ENCODE data around the gene NTRK2.

The NTRK2 gene

GRCh38 chr9:84832453-84832852 lies 162.9 kb downstream of the NTRK2 start:
- no peaks in the 10 kb centered on the region for H4K20me1 ChIP-seq (ENCODE audit: control insufficient read depth, insufficient read depth, low read depth, low read length)
- H3K27me3 ChIP-seq (ENCODE audit: control insufficient read depth, low read length), result no peaks in the 10 kb centered on the region
- H3F3A ChIP-seq (ENCODE audit: control insufficient read depth, insufficient read depth), result no peaks in the 10 kb centered on the region
- no peaks in the 10 kb centered on the region for H3K4me1 ChIP-seq (ENCODE audit: control insufficient read depth, low read length)
- H3K27ac ChIP-seq (ENCODE audit: low read depth, low read length), result no peak overlapping the region
- H3K9me3 ChIP-seq (ENCODE audit: control insufficient read depth, insufficient read depth, low read length), result no peaks in the 10 kb centered on the region
- TF ChIP-seq, protein P1, sequence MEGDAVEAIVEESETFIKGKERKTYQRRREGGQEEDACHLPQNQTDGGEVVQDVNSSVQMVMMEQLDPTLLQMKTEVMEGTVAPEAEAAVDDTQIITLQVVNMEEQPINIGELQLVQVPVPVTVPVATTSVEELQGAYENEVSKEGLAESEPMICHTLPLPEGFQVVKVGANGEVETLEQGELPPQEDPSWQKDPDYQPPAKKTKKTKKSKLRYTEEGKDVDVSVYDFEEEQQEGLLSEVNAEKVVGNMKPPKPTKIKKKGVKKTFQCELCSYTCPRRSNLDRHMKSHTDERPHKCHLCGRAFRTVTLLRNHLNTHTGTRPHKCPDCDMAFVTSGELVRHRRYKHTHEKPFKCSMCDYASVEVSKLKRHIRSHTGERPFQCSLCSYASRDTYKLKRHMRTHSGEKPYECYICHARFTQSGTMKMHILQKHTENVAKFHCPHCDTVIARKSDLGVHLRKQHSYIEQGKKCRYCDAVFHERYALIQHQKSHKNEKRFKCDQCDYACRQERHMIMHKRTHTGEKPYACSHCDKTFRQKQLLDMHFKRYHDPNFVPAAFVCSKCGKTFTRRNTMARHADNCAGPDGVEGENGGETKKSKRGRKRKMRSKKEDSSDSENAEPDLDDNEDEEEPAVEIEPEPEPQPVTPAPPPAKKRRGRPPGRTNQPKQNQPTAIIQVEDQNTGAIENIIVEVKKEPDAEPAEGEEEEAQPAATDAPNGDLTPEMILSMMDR (IDR thresholded peaks at IDR 0.05; ENCODE audit: low read depth, low read length, poor library complexity, severe bottlenecking), result no peak
- TF ChIP-seq EZH2phosphoT487 (IDR thresholded peaks at IDR 0.05; ENCODE audit: borderline replicate concordance, low read length), result no peak
- H3K36me3 ChIP-seq (ENCODE audit: control insufficient read depth, low read length), result no peaks in the 10 kb centered on the region
- no peaks in the 10 kb centered on the region for H3K9me2 ChIP-seq (replicated peaks; ENCODE audit: control insufficient read depth, low read length)
- H3K4me3 ChIP-seq (ENCODE audit: low read length), result no peak overlapping the region
- no peak overlapping the region for H3K4me2 ChIP-seq (ENCODE audit: low read length)
- H3K79me2 ChIP-seq (ENCODE audit: control insufficient read depth, low read length), result no peaks in the 10 kb centered on the region

GRCh38 chr9:84834426-84834825 lies 164.9 kb downstream of the NTRK2 start:
- Histone ChIP-seq H3K9me3 (ENCODE audit: control insufficient read depth, insufficient read depth, low read length) (no peaks in the 10 kb centered on the region), H3F3A (ENCODE audit: control insufficient read depth, insufficient read depth) (no peaks in the 10 kb centered on the region), H3K36me3 (ENCODE audit: control insufficient read depth, low read length) (no peaks in the 10 kb centered on the region), H3K4me2 (ENCODE audit: low read length) (no peak overlapping the region), H3K27ac (ENCODE audit: low read depth, low read length) (no peak overlapping the region), H3K79me2 (ENCODE audit: control insufficient read depth, low read length) (no peaks in the 10 kb centered on the region), H3K9me2 (replicated peaks; ENCODE audit: control insufficient read depth, low read length) (no peaks in the 10 kb centered on the region), H4K20me1 (ENCODE audit: control insufficient read depth, insufficient read depth, low read depth, low read length) (no peaks in the 10 kb centered on the region), H3K4me3 (ENCODE audit: low read length) (no peak overlapping the region), H3K4me1 (ENCODE audit: control insufficient read depth, low read length) (no peaks in the 10 kb centered on the region), H3K27me3 (ENCODE audit: control insufficient read depth, low read length) (no peaks in the 10 kb centered on the region)
- no peak for TF ChIP-seq EZH2phosphoT487 (IDR thresholded peaks at IDR 0.05; ENCODE audit: borderline replicate concordance, low read length)
- TF ChIP-seq, protein P1 (IDR thresholded peaks at IDR 0.05; ENCODE audit: low read depth, low read length, poor library complexity, severe bottlenecking), result no peak

- Histone ChIP-seq H3K4me3 (ENCODE audit: low read length) (no peak overlapping the region), H3K4me2 (ENCODE audit: low read length) (no peak overlapping the region), H3K36me3 (ENCODE audit: control insufficient read depth, low read length) (no peaks in the 10 kb centered on the region), H4K20me1 (ENCODE audit: control insufficient read depth, insufficient read depth, low read depth, low read length) (no peaks in the 10 kb centered on the region), H3K79me2 (ENCODE audit: control insufficient read depth, low read length) (no peaks in the 10 kb centered on the region), H3K4me1 (ENCODE audit: control insufficient read depth, low read length) (no peaks in the 10 kb centered on the region), H3K27me3 (ENCODE audit: control insufficient read depth, low read length) (no peaks in the 10 kb centered on the region), H3F3A (ENCODE audit: control insufficient read depth, insufficient read depth) (no peaks in the 10 kb centered on the region), H3K27ac (ENCODE audit: low read depth, low read length) (no peak overlapping the region), H3K9me2 (replicated peaks; ENCODE audit: control insufficient read depth, low read length) (no peaks in the 10 kb centered on the region), H3K9me3 (ENCODE audit: control insufficient read depth, insufficient read depth, low read length) (no peaks in the 10 kb centered on the region)
- TF ChIP-seq EZH2phosphoT487 (IDR thresholded peaks at IDR 0.05; ENCODE audit: borderline replicate concordance, low read length), result no peak
- TF ChIP-seq, protein P1 (IDR thresholded peaks at IDR 0.05; ENCODE audit: low read depth, low read length, poor library complexity, severe bottlenecking), result no peak
These were observed 166.2 kb downstream of the NTRK2 start for GRCh38 chr9:84835745-84836144.

DNA sequence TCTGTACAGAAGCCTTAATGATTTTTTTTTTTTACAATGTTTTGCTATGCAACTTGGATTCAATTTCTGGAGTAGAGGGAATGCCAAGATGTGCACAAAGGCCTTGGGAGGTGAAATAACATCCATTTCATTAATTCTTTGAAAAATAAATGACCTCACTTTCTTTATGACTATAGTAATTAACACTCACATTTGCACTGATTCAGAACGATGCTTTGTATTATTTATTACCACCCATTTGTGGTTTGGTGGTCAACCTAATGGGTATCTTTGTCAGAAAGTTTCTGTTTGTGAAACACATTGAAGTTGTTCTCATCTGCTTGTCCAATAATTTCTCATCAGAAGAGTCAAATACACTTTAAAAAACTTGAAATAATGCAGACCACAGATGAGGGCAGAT lies 169.3 kb downstream of the NTRK2 start:
- Histone ChIP-seq H4K20me1 (ENCODE audit: control insufficient read depth, insufficient read depth, low read depth, low read length) (no peaks in the 10 kb centered on the region), H3K4me1 (ENCODE audit: control insufficient read depth, low read length) (no peaks in the 10 kb centered on the region), H3K9me3 (ENCODE audit: control insufficient read depth, insufficient read depth, low read length) (no peaks in the 10 kb centered on the region), H3K27ac (ENCODE audit: low read depth, low read length) (no peak overlapping the region), H3K4me3 (ENCODE audit: low read length) (no peak overlapping the region), H3F3A (ENCODE audit: control insufficient read depth, insufficient read depth) (no peaks in the 10 kb centered on the region), H3K79me2 (ENCODE audit: control insufficient read depth, low read length) (no peaks in the 10 kb centered on the region), H3K9me2 (replicated peaks; ENCODE audit: control insufficient read depth, low read length) (no peaks in the 10 kb centered on the region), H3K4me2 (ENCODE audit: low read length) (no peak overlapping the region), H3K27me3 (ENCODE audit: control insufficient read depth, low read length) (no peaks in the 10 kb centered on the region), H3K36me3 (ENCODE audit: control insufficient read depth, low read length) (no peaks in the 10 kb centered on the region)
- TF ChIP-seq, protein P1 (IDR thresholded peaks at IDR 0.05; ENCODE audit: low read depth, low read length, poor library complexity, severe bottlenecking), result no peak
- TF ChIP-seq EZH2phosphoT487 (IDR thresholded peaks at IDR 0.05; ENCODE audit: borderline replicate concordance, low read length), result no peak
